ENCODE results near the gene LRRC52.

LRRC52 gene

DNA sequence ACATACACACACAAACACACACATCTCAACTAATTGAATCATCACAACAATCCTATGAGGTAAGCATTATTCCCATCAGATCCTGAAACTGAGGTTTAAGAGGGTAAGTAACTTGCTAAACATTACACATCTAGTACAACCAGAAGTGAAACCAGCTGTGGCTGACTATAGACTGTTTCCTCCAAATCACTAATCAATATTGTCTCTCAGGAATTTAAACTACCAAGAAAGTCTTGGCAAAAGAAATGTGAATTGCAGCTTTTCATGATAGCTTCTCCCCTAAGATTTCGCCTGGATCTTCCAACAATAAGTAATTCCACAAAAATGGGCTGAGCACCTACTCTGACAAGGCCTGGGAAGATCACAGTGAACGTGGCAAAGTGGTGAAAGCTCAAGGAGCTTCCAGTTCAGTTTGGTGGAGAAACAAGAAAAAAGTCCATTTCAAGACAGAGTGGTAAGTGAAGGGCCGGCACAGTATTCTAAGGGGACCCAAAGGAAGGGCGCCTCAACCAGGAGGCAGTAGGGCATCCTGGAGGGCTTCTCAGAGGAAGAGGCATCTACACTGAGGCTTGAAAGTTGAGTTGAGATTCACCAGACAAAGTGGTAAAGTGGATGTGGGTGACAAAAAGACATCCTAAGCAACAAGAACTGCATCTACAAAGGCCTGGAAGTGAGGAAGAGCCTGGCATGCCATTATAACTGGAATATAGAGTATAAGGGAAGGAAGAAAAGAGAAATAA, 22.1 kb downstream of the LRRC52 start:
- TF ChIP-seq CTCF (conservative IDR thresholded peaks at IDR 0.05; ENCODE audit: low read depth, low read length) = no peak
- no peak for DNase-seq (ENCODE audit: low read depth)
- no peak overlapping the region for H3K4me3 ChIP-seq (ENCODE audit: low read depth, low read length)

DNA sequence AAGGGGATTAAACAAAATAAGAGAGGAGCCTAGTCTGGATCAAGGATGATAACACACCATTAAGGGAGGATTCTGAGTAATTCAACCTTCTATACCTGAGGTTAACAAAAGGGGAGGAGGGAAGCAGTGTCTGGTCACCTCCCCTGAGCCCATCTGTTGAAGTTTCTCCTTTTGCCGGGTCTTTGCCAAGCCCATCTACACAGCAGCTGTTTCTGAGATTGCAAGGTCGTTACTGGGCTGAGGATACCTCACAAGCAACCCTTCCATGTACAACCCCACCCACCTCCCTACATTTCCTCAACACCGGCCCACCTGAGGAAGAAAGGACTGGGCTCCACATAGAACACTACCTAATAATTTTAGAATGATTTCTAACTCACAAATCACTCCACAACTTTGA, 26.3 kb downstream of the LRRC52 start:
- H3K4me3 ChIP-seq (ENCODE audit: low read depth, low read length) = no peak overlapping the region
- DNase-seq (ENCODE audit: low read depth) = no peak
- no peak for TF ChIP-seq CTCF (conservative IDR thresholded peaks at IDR 0.05; ENCODE audit: low read depth, low read length)

- no peak for DNase-seq (ENCODE audit: low read depth)
- no peak overlapping the region for H3K4me3 ChIP-seq (ENCODE audit: low read depth, low read length)
- TF ChIP-seq CTCF (conservative IDR thresholded peaks at IDR 0.05; ENCODE audit: low read depth, low read length) = no peak
These were observed 30.0 kb downstream of the LRRC52 start for GRCh38 chr1:165573787-165574186.

GRCh38 chr1:165574295-165574694, 30.5 kb downstream of the LRRC52 start:
- H3K4me3 ChIP-seq (ENCODE audit: low read depth, low read length) = no peak overlapping the region
- no peak for DNase-seq (ENCODE audit: low read depth)
- TF ChIP-seq CTCF (conservative IDR thresholded peaks at IDR 0.05; ENCODE audit: low read depth, low read length) = no peak

GRCh38 chr1:165575468-165576099, 31.8 kb downstream of the LRRC52 start:
- no peak for DNase-seq (ENCODE audit: low read depth)
- TF ChIP-seq CTCF (conservative IDR thresholded peaks at IDR 0.05; ENCODE audit: low read depth, low read length) = no peak

GRCh38 chr1:165576536-165576935, 32.7 kb downstream of the LRRC52 start:
- H3K4me3 ChIP-seq (ENCODE audit: low read depth, low read length) = no peak overlapping the region
- DNase-seq (ENCODE audit: low read depth) = no peak
- no peak for TF ChIP-seq CTCF (conservative IDR thresholded peaks at IDR 0.05; ENCODE audit: low read depth, low read length)

More at GRCh38 chr1:165575468-165576099, 31.8 kb downstream of the LRRC52 start:
- no peak overlapping the region for H3K4me3 ChIP-seq (ENCODE audit: low read depth, low read length)

GRCh38 chr1:165577707-165578106, 33.9 kb downstream of the LRRC52 start:
- no peak for TF ChIP-seq CTCF (conservative IDR thresholded peaks at IDR 0.05; ENCODE audit: low read depth, low read length)
- DNase-seq (ENCODE audit: low read depth) = no peak
- H3K4me3 ChIP-seq (ENCODE audit: low read depth, low read length) = no peak overlapping the region
